DND-41 (cell line): ENCODE data around the gene ARID3A.

Experiments
- ATAC-seq: fragments of 200-7000 bp; cut with Tn5 transposase; 3 replicates; pipeline ENCODE4 v1.9.1; 2021; ENCODE audit warnings: low read depth; ENCODE audit not compliant: insufficient read depth
- DNase-seq: peaks from one replicate; pipeline ENCODE4 v3.0.0-alpha.2; 2020
- H2AFZ ChIP-seq: 2 replicates; pipeline ENCODE4 v1.6.0; 2012; ENCODE audit warnings: low read depth, low read length
- H3K27ac ChIP-seq: 2 replicates; pipeline ENCODE4 v1.5.1; 2012; ENCODE audit warnings: low read length, inconsistent platforms
- H3K27me3 ChIP-seq: fragments of 200-600 bp; sonication (generic); 2 replicates; pipeline ENCODE4 v1.6.0; 2012; ENCODE audit warnings: low read length, mild to moderate bottlenecking, inconsistent platforms; ENCODE audit not compliant: insufficient read depth, poor library complexity
- H3K36me3 ChIP-seq: 2 replicates; pipeline ENCODE4 v1.5.1; 2012; ENCODE audit warnings: low read length, inconsistent platforms; ENCODE audit not compliant: insufficient read depth
- H3K4me1 ChIP-seq: 2 replicates; pipeline ENCODE4 v1.5.1; 2012; ENCODE audit warnings: mild to moderate bottlenecking, low read length; ENCODE audit not compliant: insufficient read depth
- H3K4me2 ChIP-seq: 2 replicates; pipeline ENCODE4 v1.6.0; 2012; ENCODE audit warnings: mild to moderate bottlenecking, moderate library complexity, low read length, inconsistent platforms; ENCODE audit not compliant: insufficient read depth
- H3K4me3 ChIP-seq, 2 experiments: fragments of 200-600 bp in 1 of 2; shearing (Covaris generic) in 1 of 2; 2 replicates each; pipeline ENCODE4 v1.5.1; 2012 to 2016; ENCODE audit warnings: inconsistent platforms in 2 of 2, low read length in 2 of 2, mild to moderate bottlenecking in 2 of 2, low read depth in 1 of 2, moderate library complexity in 1 of 2
- H3K79me2 ChIP-seq: 2 replicates; pipeline ENCODE4 v1.6.0; 2012; ENCODE audit warnings: low read length, inconsistent platforms; ENCODE audit not compliant: insufficient read depth
- H3K9ac ChIP-seq: 2 replicates; pipeline ENCODE4 v1.6.0; 2012; ENCODE audit warnings: low read depth, mild to moderate bottlenecking, inconsistent platforms, low read length, moderate library complexity
- H3K9me3 ChIP-seq: 2 replicates; pipeline ENCODE4 v1.5.1; 2012; ENCODE audit warnings: low read length, moderate library complexity, mild to moderate bottlenecking, inconsistent platforms; ENCODE audit not compliant: insufficient read depth, severe bottlenecking
- H4K20me1 ChIP-seq: 2 replicates; pipeline ENCODE4 v1.6.0; 2012; ENCODE audit warnings: low read length; ENCODE audit not compliant: insufficient read depth
- CTCF ChIP-seq: IDR thresholded peaks from 2 replicates; pipeline ENCODE4 v1.5.1; 2012; ENCODE audit warnings: borderline replicate concordance, low read length, moderate library complexity, mild to moderate bottlenecking; ENCODE audit not compliant: poor library complexity, severe bottlenecking; ENCODE audit errors: extremely low read depth
- EZH2 ChIP-seq: IDR thresholded peaks from 3 replicates; pipeline ENCODE4 v1.6.1; 2012; ENCODE audit warnings: borderline replicate concordance, low read depth, mild to moderate bottlenecking, moderate library complexity, low read length, inconsistent platforms; ENCODE audit not compliant: severe bottlenecking

The ARID3A gene

GRCh38 chr19:952049-952679 is 26.3 kb downstream of the ARID3A start:
- Histone ChIP-seq H3K4me1 (no peaks in the 10 kb centered on the region), H3K9me3 (no peaks in the 10 kb centered on the region), H3K27ac (no peak overlapping the region), H3K27me3 (no peaks in the 10 kb centered on the region), H3K4me3 (no peak overlapping the region), H2AFZ (no peak overlapping the region), H3K79me2 (peaks cover 54% of the 10 kb centered on the region), H3K36me3 (peaks cover 11% of the 10 kb centered on the region; the same call in 1 of the 2 replicates), H3K9ac (no peak overlapping the region), H3K4me2 (no peak overlapping the region), H4K20me1 (peaks cover 42% of the 10 kb centered on the region)
- no peak for DNase-seq
- no peak for ATAC-seq
- no peak for TF ChIP-seq CTCF
- no peak for TF ChIP-seq EZH2

GRCh38 chr19:952680-953444 is 27.0 kb downstream of the ARID3A start:
- no peaks in the 10 kb centered on the region for H3K4me1 ChIP-seq
- no peak overlapping the region for H3K4me2 ChIP-seq
- peaks cover 48% of the 10 kb centered on the region for H3K79me2 ChIP-seq
- H3K36me3 ChIP-seq: peaks cover 4% of the 10 kb centered on the region; the same call in 1 of the 2 replicates
- ATAC-seq (no peak), DNase-seq (no peak)
- H3K9me3 ChIP-seq: no peaks in the 10 kb centered on the region
- H3K4me3 ChIP-seq: no peak overlapping the region
- no peaks in the 10 kb centered on the region for H3K27me3 ChIP-seq
- no peak overlapping the region for H2AFZ ChIP-seq
- H4K20me1 ChIP-seq: peaks cover 39% of the 10 kb centered on the region
- H3K9ac ChIP-seq: no peak overlapping the region
- TF ChIP-seq EZH2: no peak
- TF ChIP-seq CTCF: no peak
- H3K27ac ChIP-seq: no peak overlapping the region

- H3K9me3 ChIP-seq: no peaks in the 10 kb centered on the region
- TF ChIP-seq CTCF (no peak), EZH2 (no peak)
- DNase-seq (no peak), ATAC-seq (no peak)
- H3K79me2 ChIP-seq: peaks cover 46% of the 10 kb centered on the region
- H3K36me3 ChIP-seq: no peaks in the 10 kb centered on the region; the same call in 1 of the 2 replicates
- H3K4me3 ChIP-seq: no peak overlapping the region
- H4K20me1 ChIP-seq: peaks cover 38% of the 10 kb centered on the region
- H3K27ac ChIP-seq: no peak overlapping the region
- no peak overlapping the region for H3K4me2 ChIP-seq
- H3K9ac ChIP-seq: no peak overlapping the region
- no peaks in the 10 kb centered on the region for H3K4me1 ChIP-seq
- no peaks in the 10 kb centered on the region for H3K27me3 ChIP-seq
- no peak overlapping the region for H2AFZ ChIP-seq
Measured at GRCh38 chr19:953445-954271, 27.8 kb downstream of the ARID3A start.
